HG03066 (cell line): ENCODE data around the gene BTG4.

ENCODE experiments used
- ATAC-seq: cut with Tn5 transposase; IDR thresholded peaks from one replicate; pipeline ENCODE4 v1.9.1; 2021; ENCODE audit warnings: low read depth; ENCODE audit not compliant: unreplicated experiment

BTG4 gene

GRCh38 chr11:111538407-111539114, 26.4 kb upstream of the BTG4 start:
- ATAC-seq, result no peak

- ATAC-seq, result no peak
Observed at GRCh38 chr11:111537336-111537860, 25.2 kb upstream of the BTG4 start.

DNA sequence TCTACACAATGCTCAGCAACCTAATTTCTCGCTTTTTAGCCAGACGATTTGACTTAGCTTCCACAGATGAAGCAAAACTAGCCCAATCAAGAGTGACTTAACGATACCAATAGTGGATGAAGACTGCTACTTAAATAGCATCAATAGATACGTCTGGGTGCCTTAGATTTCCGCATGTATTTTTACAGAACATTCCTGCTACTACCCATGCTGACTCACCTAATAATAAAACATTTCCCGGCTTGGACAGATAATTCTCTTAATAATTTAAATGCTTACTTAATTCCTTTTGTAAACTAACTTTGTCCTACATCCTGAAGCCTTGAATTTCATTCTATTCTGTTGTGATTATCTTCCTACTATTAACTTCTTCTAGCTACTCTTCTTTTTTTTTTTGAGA, 23.1 kb upstream of the BTG4 start:
- ATAC-seq, result no peak

- no peak for ATAC-seq
Observed at GRCh38 chr11:111532365-111532709, 20.2 kb upstream of the BTG4 start.

- no peak for ATAC-seq
Observed at GRCh38 chr11:111531687-111532364, 19.6 kb upstream of the BTG4 start.

DNA sequence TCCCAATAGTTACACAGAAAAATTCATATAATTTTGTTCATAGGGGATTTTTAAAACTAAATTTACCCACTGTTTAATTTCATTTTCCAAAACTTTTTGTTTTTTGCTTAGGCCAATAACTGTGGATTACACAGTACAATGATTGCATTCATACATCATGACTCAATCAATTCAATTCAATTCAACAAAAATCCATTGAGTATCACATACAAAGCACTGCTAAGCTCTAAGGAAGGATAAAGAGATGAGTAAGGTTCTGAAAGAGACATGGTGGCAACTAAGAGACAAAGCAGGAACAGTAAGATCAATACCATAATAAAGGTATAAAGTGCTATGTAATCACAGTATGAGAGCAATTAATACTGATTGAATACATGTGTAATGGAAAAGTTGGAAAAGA, 18.9 kb upstream of the BTG4 start:
- ATAC-seq, result no peak

DNA sequence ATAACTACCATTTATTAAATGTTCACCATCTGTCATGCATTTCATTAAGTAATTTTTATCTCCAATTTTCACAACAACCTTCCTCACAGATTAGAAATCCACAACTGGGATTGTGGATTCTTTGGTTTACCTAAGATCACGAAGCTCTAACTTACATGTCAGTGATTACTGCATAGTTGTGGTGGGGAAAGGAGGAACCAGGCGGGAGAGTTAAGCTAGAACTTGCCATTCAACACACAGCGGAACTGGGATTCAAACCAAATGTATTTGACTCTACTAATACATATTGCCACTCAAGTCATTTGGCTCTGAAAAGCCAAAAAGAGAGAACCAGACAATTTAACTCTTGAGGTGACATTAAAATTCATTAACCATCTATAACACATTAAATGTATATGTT, 17.9 kb upstream of the BTG4 start:
- no peak for ATAC-seq

DNA sequence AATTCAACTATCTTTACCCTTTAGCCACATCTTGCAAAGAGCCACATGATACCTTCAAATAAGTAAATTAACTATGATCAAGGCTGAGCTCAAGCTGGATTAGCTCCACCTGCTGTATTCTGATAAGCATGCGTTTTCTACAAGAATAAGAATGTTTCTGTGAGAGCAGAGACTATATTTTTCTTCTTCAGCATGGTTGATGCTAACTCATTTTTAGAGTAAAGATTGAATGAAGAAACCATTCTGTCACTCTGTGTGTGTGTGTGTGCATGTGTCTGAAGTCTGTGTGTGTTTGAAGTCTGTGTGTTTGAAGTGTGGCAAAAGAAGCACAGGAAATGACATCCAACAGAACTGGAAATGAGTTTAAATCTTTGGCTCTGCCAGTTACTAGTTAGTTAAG, 16.4 kb upstream of the BTG4 start:
- ATAC-seq, result no peak

GRCh38 chr11:111527279-111527678, 15.1 kb upstream of the BTG4 start:
- ATAC-seq, result no peak

GRCh38 chr11:111526501-111526900, 14.3 kb upstream of the BTG4 start:
- no peak for ATAC-seq

DNA sequence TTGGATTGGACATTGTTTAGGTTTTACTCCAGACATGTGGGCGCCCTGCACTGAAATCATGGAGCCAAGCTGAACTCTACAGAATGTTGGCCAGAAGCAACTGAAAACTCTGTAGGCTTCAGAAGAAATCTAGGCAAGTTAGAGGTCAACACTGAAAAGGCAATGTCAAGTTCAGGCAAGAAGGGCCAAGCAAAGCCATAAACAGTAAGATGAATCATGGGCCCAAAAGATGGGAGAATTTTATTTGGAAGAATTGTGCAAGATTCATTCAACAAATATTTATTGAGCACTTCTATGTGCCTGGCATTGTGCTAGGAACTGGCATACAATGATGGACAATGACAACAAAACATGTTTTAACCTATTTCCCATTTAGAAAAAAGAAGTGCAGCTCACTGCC, 13.3 kb upstream of the BTG4 start:
- no peak for ATAC-seq

DNA sequence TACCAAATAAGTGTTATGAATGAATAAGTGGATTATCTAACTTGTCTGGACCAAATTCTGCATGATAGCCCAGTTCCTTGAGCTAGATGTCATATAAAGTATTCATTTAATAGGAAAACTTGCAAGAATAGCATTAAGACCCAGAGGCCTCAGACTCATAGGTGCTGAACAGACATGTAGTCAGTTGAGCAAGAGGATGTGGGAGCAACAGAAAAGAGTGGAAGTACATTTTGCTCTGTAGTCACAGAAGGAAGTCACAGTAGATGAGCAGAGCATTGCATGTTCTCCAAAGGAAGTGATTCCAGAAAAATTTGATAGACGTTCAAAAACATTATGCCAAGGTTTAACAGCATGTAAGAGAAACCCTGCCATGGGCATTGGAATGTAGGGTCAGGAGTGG, 11.9 kb upstream of the BTG4 start:
- no peak for ATAC-seq

- no peak for ATAC-seq
Observed at GRCh38 chr11:111523343-111523742, 11.2 kb upstream of the BTG4 start.

DNA sequence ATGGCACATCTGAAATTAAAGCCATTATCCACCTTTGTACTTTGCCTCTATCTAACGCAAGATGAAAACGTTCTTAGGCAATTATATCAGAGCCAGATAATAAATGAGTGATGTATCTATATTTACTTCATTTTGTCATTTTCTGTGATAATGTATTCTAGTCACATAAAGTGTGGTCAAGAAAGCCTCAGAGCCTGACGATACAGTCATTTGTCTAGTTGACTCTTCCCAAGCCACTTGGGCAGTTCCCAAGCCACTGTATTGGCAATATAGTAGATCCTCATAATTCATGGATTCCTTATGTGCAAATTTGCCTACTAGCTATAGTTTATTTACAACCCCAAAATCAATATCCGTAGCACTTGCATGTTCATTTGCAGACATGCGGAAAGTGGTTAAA, 10.2 kb upstream of the BTG4 start:
- ATAC-seq, result no peak

DNA sequence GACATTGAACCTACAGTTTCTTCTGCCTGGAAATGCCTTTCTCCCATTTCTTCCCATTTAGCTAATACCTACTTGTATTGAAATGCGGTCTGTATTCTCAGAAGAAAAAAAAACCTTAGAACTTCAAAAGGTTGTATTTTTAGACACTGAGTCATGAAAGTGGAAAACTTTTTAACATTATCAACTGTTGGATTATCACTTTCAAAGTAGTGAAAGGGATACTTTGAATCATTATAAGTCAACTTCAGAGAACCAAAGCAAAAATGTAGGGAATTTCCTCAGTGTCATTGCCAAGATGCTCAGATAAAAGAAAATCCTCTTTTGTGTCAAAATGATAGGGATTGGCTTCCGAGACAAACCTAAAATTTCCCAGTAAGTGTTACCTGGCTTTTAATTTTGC, 8.9 kb upstream of the BTG4 start:
- ATAC-seq, result no peak

DNA sequence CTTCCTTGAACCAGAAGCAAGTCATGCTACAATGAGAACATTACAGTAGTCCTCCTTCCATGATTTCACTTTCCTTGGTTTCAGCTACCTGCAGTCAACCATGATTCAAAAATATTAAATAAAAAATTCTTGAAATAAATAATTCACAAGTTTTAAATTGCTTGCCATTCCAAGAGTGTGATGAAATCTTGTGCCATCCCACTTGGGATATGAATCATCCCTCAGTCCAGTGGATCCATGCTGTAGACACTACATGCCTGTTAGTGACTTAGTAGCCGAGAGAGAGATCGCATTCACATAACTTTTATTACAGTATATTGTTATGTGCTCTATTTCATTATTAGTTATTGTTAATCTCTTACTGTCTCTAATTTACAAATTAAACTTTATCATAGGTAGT, 8.4 kb upstream of the BTG4 start:
- no peak for ATAC-seq

- ATAC-seq, result no peak
Observed at GRCh38 chr11:111518668-111519067, 6.5 kb upstream of the BTG4 start.

DNA sequence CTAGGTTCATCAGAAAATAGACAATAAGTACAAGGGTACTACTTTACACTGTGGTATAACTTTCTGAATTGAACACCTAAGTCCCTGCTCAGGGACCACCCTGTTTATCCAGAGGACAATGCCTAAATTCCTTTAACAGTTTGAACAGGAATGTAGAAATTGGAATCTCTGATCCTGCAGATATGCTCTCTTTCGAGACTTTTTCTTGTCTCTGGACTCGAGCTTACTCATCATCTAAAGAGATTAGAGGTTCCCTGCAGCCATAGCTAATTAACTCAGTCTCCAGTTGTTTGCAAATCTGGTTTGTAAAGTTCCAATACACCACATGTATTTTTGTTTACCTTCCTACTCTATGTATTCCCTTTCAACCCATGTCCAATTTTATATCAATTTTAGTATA, 3.4 kb upstream of the BTG4 start:
- no peak for ATAC-seq

DNA sequence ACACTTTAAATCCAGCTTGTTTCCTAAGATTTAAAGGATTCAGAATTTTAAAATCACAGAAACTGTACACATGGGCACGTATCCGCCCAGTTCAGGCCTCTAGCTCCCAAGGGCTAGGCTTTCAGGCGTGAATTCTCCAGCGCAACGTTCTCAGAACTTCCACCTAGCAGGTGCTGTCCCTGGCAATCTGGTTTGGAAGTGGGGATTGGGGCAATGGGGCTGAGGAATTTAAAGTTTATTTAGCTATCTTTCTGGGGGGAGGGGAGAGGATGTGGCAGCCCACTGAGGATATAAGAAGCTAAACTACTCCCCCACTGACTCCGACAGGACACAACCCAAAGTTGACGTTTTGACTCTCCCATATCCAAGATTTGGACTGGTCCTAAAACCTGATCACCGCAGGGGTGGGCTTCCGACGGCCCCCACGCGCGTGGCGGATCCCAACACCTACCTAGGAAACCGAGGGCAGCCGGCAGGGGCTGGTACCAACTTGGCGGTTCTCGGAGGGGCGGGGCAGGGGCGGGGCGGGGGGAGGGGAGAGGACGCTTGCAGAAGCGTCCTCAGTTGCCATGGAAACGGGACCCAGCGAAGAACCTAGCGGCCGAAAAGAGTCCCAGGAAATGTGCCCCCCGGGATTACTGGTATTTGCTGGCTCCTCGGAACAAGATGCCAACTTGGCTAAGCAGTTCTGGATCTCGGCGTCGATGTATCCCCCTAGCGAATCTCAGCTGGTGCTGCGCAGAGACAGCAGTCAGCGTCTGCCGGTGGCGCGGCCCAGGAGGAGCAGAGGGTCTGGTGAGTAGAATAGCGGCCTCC, 2.2 kb upstream of the BTG4 start, which contains the start of gene HOATZ:
Gene HOATZ, plus strand, starts transcription at position 563 of the 816 bp plus-strand sequence. Its CDS starts 7 bp downstream, at position 570.
- ATAC-seq, result no peak

DNA sequence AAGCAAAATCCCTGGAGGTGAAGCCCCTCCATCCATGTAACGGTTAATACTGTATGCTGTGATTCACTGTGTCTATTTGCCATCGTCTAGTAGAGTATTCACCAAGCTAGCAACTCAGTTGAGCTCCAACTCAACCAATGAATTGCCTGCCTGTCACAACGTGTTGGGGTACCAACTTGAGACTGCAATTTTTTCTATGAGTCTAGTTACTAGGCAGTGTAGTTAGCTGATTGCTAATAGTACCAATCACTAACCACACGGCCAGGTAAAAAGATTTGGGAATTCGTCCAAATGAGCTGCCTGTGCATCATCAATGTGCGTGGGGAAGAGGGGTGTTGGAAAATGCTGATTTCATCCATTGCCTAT, 1.0 kb upstream of the BTG4 start:
- ATAC-seq, result no peak

- ATAC-seq, result no peak
Observed at GRCh38 chr11:111510311-111510710, 1.9 kb downstream of the BTG4 start.
